ENCODE results near the gene DLK1. TPM values are rescaled to one million over a fixed set of nuclear protein-coding genes. Genes with fewer than 3 reads are reported as not detected.
A peak's percentile ranks its signal among the peaks of the same experiment; 100 is the strongest.

The DLK1 gene
- total and polyA plus RNA-seq, 2 of the 13 experiments (the other 11 are each of a cell fraction or from before 2014, with no cell fraction given), result 95.5 to 312 TPM

DNA sequence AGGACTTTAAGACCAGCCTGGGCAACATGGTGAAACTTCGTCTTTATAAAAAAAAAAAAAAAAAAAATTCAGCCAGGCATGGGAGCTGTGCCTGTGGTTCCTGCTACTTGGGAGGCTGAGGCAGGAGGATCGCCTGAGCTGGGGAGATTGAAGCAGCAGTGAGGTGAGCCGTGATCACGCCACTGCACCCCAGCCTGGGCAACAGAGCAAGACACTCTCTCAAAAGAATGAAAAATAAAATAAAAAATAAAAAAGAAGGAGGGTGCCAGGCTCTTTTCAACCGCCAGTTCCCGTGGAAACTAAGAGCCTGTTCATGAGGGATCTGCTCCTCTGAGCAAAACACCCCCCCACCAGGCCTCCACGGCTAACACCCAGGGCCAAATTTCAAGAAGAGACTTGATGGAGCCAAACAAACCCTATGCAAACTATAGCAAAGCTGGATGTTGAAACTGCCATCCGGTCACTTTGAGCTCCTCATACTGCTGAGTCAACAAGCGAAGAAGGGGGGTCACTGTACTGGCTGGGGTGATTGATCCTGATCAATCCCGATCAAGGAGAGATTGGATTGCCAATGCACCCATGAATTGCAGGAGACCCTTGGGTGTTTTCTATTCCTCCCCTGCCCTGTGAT lies 23.4 kb downstream of the DLK1 start (continued):
- TF ChIP-seq, protein P1, sequence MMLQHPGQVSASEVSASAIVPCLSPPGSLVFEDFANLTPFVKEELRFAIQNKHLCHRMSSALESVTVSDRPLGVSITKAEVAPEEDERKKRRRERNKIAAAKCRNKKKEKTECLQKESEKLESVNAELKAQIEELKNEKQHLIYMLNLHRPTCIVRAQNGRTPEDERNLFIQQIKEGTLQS (CRISPR knock-in tag; IDR thresholded peaks at IDR 0.05), result no peak
- no peak for TF ChIP-seq ZIK1 (CRISPR knock-in tag; IDR thresholded peaks at IDR 0.05; ENCODE audit: borderline replicate concordance, low read depth)
- no peak for TF ChIP-seq ZNF547 (CRISPR knock-in tag; IDR thresholded peaks at IDR 0.05)
- TF ChIP-seq, protein P2, sequence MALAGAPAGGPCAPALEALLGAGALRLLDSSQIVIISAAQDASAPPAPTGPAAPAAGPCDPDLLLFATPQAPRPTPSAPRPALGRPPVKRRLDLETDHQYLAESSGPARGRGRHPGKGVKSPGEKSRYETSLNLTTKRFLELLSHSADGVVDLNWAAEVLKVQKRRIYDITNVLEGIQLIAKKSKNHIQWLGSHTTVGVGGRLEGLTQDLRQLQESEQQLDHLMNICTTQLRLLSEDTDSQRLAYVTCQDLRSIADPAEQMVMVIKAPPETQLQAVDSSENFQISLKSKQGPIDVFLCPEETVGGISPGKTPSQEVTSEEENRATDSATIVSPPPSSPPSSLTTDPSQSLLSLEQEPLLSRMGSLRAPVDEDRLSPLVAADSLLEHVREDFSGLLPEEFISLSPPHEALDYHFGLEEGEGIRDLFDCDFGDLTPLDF (CRISPR knock-in tag; IDR thresholded peaks at IDR 0.05), result no peak
- no peak for TF ChIP-seq KDM5A (IDR thresholded peaks at IDR 0.05; ENCODE audit: borderline replicate concordance, low read length)
- no peak for TF ChIP-seq ZNF660 (CRISPR knock-in tag; IDR thresholded peaks at IDR 0.05; ENCODE audit: borderline replicate concordance, low read depth)
- TF ChIP-seq, protein P3, sequence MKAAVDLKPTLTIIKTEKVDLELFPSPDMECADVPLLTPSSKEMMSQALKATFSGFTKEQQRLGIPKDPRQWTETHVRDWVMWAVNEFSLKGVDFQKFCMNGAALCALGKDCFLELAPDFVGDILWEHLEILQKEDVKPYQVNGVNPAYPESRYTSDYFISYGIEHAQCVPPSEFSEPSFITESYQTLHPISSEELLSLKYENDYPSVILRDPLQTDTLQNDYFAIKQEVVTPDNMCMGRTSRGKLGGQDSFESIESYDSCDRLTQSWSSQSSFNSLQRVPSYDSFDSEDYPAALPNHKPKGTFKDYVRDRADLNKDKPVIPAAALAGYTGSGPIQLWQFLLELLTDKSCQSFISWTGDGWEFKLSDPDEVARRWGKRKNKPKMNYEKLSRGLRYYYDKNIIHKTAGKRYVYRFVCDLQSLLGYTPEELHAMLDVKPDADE (CRISPR knock-in tag; IDR thresholded peaks at IDR 0.05), result no peak
- TF ChIP-seq ZNF556 (CRISPR knock-in tag; IDR thresholded peaks at IDR 0.05; ENCODE audit: borderline replicate concordance), result no peak
- TF ChIP-seq HOXA3 (CRISPR knock-in tag; IDR thresholded peaks at IDR 0.05), result peak; percentile 75
- no peak for TF ChIP-seq ZNF878 (CRISPR knock-in tag; IDR thresholded peaks at IDR 0.05)
- TF ChIP-seq, protein P4, sequence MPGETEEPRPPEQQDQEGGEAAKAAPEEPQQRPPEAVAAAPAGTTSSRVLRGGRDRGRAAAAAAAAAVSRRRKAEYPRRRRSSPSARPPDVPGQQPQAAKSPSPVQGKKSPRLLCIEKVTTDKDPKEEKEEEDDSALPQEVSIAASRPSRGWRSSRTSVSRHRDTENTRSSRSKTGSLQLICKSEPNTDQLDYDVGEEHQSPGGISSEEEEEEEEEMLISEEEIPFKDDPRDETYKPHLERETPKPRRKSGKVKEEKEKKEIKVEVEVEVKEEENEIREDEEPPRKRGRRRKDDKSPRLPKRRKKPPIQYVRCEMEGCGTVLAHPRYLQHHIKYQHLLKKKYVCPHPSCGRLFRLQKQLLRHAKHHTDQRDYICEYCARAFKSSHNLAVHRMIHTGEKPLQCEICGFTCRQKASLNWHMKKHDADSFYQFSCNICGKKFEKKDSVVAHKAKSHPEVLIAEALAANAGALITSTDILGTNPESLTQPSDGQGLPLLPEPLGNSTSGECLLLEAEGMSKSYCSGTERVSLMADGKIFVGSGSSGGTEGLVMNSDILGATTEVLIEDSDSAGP (CRISPR knock-in tag; IDR thresholded peaks at IDR 0.05; ENCODE audit: borderline replicate concordance), result no peak
- TF ChIP-seq ZSCAN12 (CRISPR knock-in tag; IDR thresholded peaks at IDR 0.05), result no peak
- no peak for TF ChIP-seq SYNCRIP (IDR thresholded peaks at IDR 0.05; ENCODE audit: insufficient read depth, low read depth, low read length)
- no peak for TF ChIP-seq HHEX (CRISPR knock-in tag; IDR thresholded peaks at IDR 0.05)
- TF ChIP-seq, protein P5, sequence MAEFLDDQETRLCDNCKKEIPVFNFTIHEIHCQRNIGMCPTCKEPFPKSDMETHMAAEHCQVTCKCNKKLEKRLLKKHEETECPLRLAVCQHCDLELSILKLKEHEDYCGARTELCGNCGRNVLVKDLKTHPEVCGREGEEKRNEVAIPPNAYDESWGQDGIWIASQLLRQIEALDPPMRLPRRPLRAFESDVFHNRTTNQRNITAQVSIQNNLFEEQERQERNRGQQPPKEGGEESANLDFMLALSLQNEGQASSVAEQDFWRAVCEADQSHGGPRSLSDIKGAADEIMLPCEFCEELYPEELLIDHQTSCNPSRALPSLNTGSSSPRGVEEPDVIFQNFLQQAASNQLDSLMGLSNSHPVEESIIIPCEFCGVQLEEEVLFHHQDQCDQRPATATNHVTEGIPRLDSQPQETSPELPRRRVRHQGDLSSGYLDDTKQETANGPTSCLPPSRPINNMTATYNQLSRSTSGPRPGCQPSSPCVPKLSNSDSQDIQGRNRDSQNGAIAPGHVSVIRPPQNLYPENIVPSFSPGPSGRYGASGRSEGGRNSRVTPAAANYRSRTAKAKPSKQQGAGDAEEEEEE (CRISPR knock-in tag; IDR thresholded peaks at IDR 0.05; ENCODE audit: borderline replicate concordance), result no peak
- no peak for TF ChIP-seq ZNF841 (CRISPR knock-in tag; IDR thresholded peaks at IDR 0.05; ENCODE audit: borderline replicate concordance)
- TF ChIP-seq, protein P6, sequence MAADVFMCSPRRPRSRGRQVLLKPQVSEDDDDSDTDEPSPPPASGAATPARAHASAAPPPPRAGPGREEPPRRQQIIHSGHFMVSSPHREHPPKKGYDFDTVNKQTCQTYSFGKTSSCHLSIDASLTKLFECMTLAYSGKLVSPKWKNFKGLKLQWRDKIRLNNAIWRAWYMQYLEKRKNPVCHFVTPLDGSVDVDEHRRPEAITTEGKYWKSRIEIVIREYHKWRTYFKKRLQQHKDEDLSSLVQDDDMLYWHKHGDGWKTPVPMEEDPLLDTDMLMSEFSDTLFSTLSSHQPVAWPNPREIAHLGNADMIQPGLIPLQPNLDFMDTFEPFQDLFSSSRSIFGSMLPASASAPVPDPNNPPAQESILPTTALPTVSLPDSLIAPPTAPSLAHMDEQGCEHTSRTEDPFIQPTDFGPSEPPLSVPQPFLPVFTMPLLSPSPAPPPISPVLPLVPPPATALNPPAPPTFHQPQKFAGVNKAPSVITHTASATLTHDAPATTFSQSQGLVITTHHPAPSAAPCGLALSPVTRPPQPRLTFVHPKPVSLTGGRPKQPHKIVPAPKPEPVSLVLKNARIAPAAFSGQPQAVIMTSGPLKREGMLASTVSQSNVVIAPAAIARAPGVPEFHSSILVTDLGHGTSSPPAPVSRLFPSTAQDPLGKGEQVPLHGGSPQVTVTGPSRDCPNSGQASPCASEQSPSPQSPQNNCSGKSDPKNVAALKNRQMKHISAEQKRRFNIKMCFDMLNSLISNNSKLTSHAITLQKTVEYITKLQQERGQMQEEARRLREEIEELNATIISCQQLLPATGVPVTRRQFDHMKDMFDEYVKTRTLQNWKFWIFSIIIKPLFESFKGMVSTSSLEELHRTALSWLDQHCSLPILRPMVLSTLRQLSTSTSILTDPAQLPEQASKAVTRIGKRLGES (CRISPR knock-in tag; IDR thresholded peaks at IDR 0.05; ENCODE audit: borderline replicate concordance), result no peak
